BLaER1 (cell line): ENCODE results near the gene ACSL1.

Source experiments
- H3K27ac ChIP-seq: shearing (Covaris generic); formaldehyde crosslinking; 2 replicates; pipeline ENCODE4 v1.8.1; 2022
- H3K27me3 ChIP-seq: shearing (Covaris generic); formaldehyde crosslinking; 2 replicates; pipeline ENCODE4 v1.8.1; 2022
- H3K36me3 ChIP-seq: shearing (Covaris generic); formaldehyde crosslinking; 2 replicates; pipeline ENCODE4 v1.8.1; 2022
- H3K4me1 ChIP-seq: shearing (Covaris generic); formaldehyde crosslinking; 2 replicates; pipeline ENCODE4 v1.8.1; 2022
- H3K4me2 ChIP-seq: shearing (Covaris generic); formaldehyde crosslinking; 2 replicates; pipeline ENCODE4 v1.8.1; 2022
- H3K4me3 ChIP-seq: shearing (Covaris generic); formaldehyde crosslinking; 2 replicates; pipeline ENCODE4 v1.8.1; 2022
- H3K9ac ChIP-seq: shearing (Covaris generic); formaldehyde crosslinking; 2 replicates; pipeline ENCODE4 v1.8.1; 2022
- H3K9me3 ChIP-seq: shearing (Covaris generic); formaldehyde crosslinking; 2 replicates; pipeline ENCODE4 v1.8.1; 2022
- H4K20me1 ChIP-seq: shearing (Covaris generic); formaldehyde crosslinking; 2 replicates; pipeline ENCODE4 v1.8.1; 2022
- Cebpa-rat ChIP-seq: shearing (Covaris generic); IDR thresholded peaks from 2 replicates; pipeline ENCODE4 v1.8.1; 2022

Gene ACSL1

GRCh38 chr4:184732126-184732525 is 93.6 kb downstream of the ACSL1 start:
- Histone ChIP-seq H3K4me1 (peaks cover 47% of the 10 kb centered on the region), H3K9me3 (no peaks in the 10 kb centered on the region), H3K36me3 (peaks cover 35% of the 10 kb centered on the region), H4K20me1 (peaks cover 38% of the 10 kb centered on the region), H3K4me2 (peak overlapping the region; percentile 94), H3K4me3 (peak overlapping the region; percentile 87), H3K9ac (peak overlapping the region; percentile 90), H3K27ac (no peak overlapping the region), H3K27me3 (no peaks in the 10 kb centered on the region)
- TF ChIP-seq Cebpa-rat, result no peak

DNA sequence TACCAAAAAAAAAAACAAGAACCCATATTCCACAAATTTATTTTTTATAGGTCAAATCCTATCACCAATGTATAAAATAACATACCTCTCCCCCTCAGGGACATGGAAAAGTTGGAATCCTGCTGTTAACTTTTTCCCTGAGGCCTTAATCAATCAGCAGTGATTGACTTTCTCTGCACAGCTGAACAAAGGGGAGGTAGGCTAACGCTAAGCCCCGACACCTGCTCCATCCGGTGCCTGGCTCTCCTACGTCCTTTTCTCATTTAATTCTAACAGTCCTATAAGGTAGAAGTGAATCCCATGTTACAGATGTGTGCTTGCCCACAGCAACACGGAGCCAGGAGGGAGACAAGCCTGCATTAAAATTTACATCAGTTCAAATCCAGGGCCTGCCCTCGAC is 94.7 kb downstream of the ACSL1 start:
- no peak for TF ChIP-seq Cebpa-rat
- no peak overlapping the region for H3K4me3 ChIP-seq
- no peak overlapping the region for H3K27ac ChIP-seq
- H3K4me1 ChIP-seq, result peaks cover 49% of the 10 kb centered on the region
- peaks cover 44% of the 10 kb centered on the region for H3K36me3 ChIP-seq
- peaks cover 44% of the 10 kb centered on the region for H4K20me1 ChIP-seq
- no peaks in the 10 kb centered on the region for H3K27me3 ChIP-seq
- no peak overlapping the region for H3K9ac ChIP-seq
- peak overlapping the region; percentile 94; the same call in 1 of the 2 replicates for H3K4me2 ChIP-seq
- no peaks in the 10 kb centered on the region for H3K9me3 ChIP-seq

DNA sequence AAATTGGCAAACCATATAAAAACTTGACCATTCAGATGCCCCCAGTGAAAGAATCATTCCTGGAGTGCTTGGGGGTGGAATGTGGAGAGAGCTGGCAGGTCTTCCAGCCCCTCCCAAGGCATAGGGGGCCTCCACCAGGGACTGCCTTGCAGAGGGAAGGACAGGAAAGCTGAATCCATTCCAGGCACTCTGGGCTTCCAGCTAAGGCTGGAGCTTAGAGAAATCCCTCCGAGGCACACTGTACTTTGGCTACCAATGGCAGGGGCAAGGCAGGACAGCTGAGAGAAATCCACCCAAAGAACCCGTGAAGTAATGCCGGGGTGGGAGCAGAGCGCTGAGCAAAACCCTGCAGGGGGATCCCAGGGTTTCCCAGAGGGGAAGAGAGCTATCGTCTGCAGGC is 95.8 kb downstream of the ACSL1 start:
- Histone ChIP-seq H3K9ac (no peak overlapping the region), H3K9me3 (no peaks in the 10 kb centered on the region), H3K4me2 (no peak overlapping the region), H3K27me3 (no peaks in the 10 kb centered on the region), H3K4me3 (no peak overlapping the region), H3K27ac (no peak overlapping the region), H3K36me3 (peaks cover 55% of the 10 kb centered on the region), H4K20me1 (peaks cover 54% of the 10 kb centered on the region), H3K4me1 (peaks cover 42% of the 10 kb centered on the region)
- TF ChIP-seq Cebpa-rat, result no peak

- Histone ChIP-seq H3K4me3 (no peak overlapping the region), H4K20me1 (peaks cover 54% of the 10 kb centered on the region), H3K9ac (no peak overlapping the region), H3K4me1 (peaks cover 35% of the 10 kb centered on the region), H3K27ac (no peak overlapping the region), H3K4me2 (no peak overlapping the region), H3K27me3 (no peaks in the 10 kb centered on the region), H3K36me3 (peaks cover 66% of the 10 kb centered on the region), H3K9me3 (no peaks in the 10 kb centered on the region)
- TF ChIP-seq Cebpa-rat, result no peak
Measured at GRCh38 chr4:184728858-184729257, 96.9 kb downstream of the ACSL1 start.

DNA sequence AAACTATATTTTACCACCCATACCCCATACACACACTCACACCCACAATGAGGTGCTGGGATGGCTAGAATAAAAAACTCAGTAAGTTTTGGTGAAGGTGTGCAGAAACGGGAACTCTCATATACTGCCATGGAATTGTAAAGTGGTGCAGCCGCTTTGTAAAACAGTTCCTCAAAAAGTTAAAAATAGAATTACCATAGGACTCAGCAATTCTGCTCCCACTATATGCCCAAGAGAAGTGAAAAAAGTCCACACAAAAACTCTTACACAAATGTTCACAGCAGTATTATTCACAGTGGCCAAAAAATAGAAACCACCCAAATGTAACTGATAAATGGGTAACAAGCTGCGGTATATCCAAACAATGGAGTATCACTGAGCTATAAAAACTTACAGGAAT is 98.3 kb downstream of the ACSL1 start:
- TF ChIP-seq Cebpa-rat, result no peak
- H3K27ac ChIP-seq, result no peak overlapping the region
- no peak overlapping the region for H3K9ac ChIP-seq
- no peak overlapping the region for H3K4me3 ChIP-seq
- no peaks in the 10 kb centered on the region for H3K27me3 ChIP-seq
- peaks cover 81% of the 10 kb centered on the region for H3K36me3 ChIP-seq
- H3K4me1 ChIP-seq, result peaks cover 27% of the 10 kb centered on the region
- H3K9me3 ChIP-seq, result no peaks in the 10 kb centered on the region
- no peak overlapping the region for H3K4me2 ChIP-seq
- peaks cover 49% of the 10 kb centered on the region for H4K20me1 ChIP-seq

- Histone ChIP-seq H4K20me1 (peaks cover 35% of the 10 kb centered on the region), H3K4me2 (no peak overlapping the region), H3K9me3 (no peaks in the 10 kb centered on the region), H3K4me3 (no peak overlapping the region), H3K27me3 (no peaks in the 10 kb centered on the region), H3K9ac (no peak overlapping the region), H3K4me1 (peaks cover 7% of the 10 kb centered on the region; the same call in 1 of the 2 replicates), H3K27ac (no peak overlapping the region), H3K36me3 (peaks cover 95% of the 10 kb centered on the region)
- no peak for TF ChIP-seq Cebpa-rat
Measured at GRCh38 chr4:184722798-184723197, 103.0 kb downstream of the ACSL1 start.

- Histone ChIP-seq H3K27ac (no peak overlapping the region), H3K27me3 (no peaks in the 10 kb centered on the region), H3K36me3 (peaks cover 97% of the 10 kb centered on the region), H3K4me1 (no peaks in the 10 kb centered on the region; the same call in 1 of the 2 replicates), H3K4me3 (no peak overlapping the region), H4K20me1 (peaks cover 32% of the 10 kb centered on the region), H3K9ac (no peak overlapping the region), H3K4me2 (no peak overlapping the region), H3K9me3 (no peaks in the 10 kb centered on the region)
- TF ChIP-seq Cebpa-rat, result no peak
Measured at GRCh38 chr4:184721254-184721653, 104.5 kb downstream of the ACSL1 start.

DNA sequence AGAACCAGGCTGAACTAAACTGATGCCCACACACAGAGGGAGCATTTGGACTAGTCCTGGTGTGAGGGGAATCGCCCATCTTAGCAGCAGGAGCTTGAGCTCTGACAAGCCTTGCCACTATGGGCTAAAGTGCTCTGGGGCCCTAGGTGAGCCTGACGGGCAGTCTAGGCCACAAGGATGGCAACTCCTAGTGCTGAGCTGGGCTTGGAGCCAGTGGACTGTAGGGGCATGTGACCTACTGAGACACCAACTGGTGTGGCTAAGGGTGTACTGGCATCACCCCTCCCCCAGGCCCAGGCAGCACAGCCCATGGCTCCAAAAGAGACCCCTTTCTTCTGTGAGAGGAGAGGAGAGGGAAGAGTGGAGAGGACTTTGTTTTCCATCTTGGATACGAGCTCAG is 106.4 kb downstream of the ACSL1 start:
- H3K4me1 ChIP-seq, result no peaks in the 10 kb centered on the region
- peaks cover 20% of the 10 kb centered on the region; the same call in 1 of the 2 replicates for H4K20me1 ChIP-seq
- H3K4me3 ChIP-seq, result no peak overlapping the region
- H3K36me3 ChIP-seq, result peaks cover 97% of the 10 kb centered on the region
- H3K27me3 ChIP-seq, result no peaks in the 10 kb centered on the region
- no peak for TF ChIP-seq Cebpa-rat
- H3K9ac ChIP-seq, result no peak overlapping the region
- no peak overlapping the region for H3K4me2 ChIP-seq
- H3K27ac ChIP-seq, result no peak overlapping the region
- H3K9me3 ChIP-seq, result no peaks in the 10 kb centered on the region

DNA sequence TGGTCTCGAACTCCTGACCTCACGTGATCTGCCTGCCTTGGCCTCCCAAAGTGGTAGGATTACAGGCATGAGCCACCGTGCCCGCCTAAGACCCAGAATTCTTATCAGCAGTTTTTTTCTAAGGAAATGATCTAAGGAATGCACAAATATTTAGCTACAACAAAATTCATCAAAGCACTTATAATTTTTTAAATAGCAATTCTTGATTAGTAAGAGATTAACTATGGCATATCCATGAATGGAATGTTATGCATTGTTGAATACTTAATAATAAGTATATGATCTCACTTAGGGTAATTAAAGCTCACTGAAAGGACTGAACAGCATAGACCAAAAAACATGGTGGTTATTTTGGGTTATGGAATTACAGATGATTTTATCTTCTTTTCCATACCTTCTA is 110.2 kb downstream of the ACSL1 start:
- no peaks in the 10 kb centered on the region for H3K4me1 ChIP-seq
- no peaks in the 10 kb centered on the region; the same call in 1 of the 2 replicates for H3K9me3 ChIP-seq
- H4K20me1 ChIP-seq, result peaks cover 20% of the 10 kb centered on the region; the same call in 1 of the 2 replicates
- no peak for TF ChIP-seq Cebpa-rat
- H3K4me2 ChIP-seq, result no peak overlapping the region
- peaks cover 96% of the 10 kb centered on the region for H3K36me3 ChIP-seq
- no peak overlapping the region for H3K9ac ChIP-seq
- H3K4me3 ChIP-seq, result no peak overlapping the region
- no peaks in the 10 kb centered on the region for H3K27me3 ChIP-seq
- H3K27ac ChIP-seq, result no peak overlapping the region

DNA sequence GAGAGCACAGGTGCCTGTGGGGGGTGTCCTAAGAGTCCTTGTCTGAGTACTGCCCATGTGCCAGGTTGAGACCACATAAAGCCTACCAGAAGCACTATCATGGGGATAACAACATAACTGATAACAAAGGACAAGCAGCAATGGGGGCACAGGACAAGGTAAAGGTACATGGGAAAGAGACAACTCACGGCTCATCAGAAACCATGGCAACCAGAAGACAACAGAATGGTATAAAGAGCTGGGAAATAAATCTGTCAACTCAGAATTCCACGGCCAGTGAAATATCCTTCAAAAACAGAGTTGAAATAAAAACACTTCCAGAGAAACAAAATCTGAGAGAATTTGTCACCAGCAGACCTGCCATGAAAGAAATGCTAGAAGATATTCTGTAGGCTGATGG is 111.9 kb downstream of the ACSL1 start:
- H3K9me3 ChIP-seq, result peaks cover 6% of the 10 kb centered on the region; the same call in 1 of the 2 replicates
- no peaks in the 10 kb centered on the region for H3K27me3 ChIP-seq
- H3K4me1 ChIP-seq, result no peaks in the 10 kb centered on the region
- H3K4me3 ChIP-seq, result no peak overlapping the region
- peaks cover 94% of the 10 kb centered on the region for H3K36me3 ChIP-seq
- no peak for TF ChIP-seq Cebpa-rat
- H4K20me1 ChIP-seq, result peaks cover 16% of the 10 kb centered on the region; the same call in 1 of the 2 replicates
- no peak overlapping the region for H3K9ac ChIP-seq
- no peak overlapping the region for H3K27ac ChIP-seq
- H3K4me2 ChIP-seq, result no peak overlapping the region

DNA sequence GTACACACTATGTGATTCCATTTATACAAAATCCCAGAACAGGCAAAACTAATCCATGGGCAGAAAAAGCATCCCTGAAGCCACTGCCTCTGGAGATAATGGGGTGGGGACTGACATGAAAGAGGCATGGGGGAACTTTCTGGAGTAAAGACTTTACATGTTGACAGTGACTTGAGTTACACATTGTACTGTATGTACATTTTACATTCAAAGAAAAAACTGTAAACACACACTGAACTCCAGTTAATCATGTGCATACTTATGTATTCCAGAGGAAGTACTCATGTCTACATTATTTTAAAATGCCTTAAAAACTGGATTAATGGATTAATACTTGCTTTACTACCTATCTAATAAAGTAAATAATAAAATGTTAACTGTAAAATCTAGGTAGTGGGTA is 113.4 kb downstream of the ACSL1 start:
- no peak overlapping the region for H3K9ac ChIP-seq
- TF ChIP-seq Cebpa-rat, result no peak
- H3K4me1 ChIP-seq, result no peaks in the 10 kb centered on the region
- no peak overlapping the region for H3K4me3 ChIP-seq
- no peak overlapping the region for H3K4me2 ChIP-seq
- H3K36me3 ChIP-seq, result peaks cover 87% of the 10 kb centered on the region
- H3K27ac ChIP-seq, result no peak overlapping the region
- no peaks in the 10 kb centered on the region for H3K27me3 ChIP-seq
- H3K9me3 ChIP-seq, result peaks cover 7% of the 10 kb centered on the region; the same call in 1 of the 2 replicates
- 0 out of 2 replicates have a peak, but pooled peaks cover 5% of the 10 kb centered on the region for H4K20me1 ChIP-seq
